Keratinocyte (primary cell): Measurements from ENCODE around the gene GJA3.

Experiments used
- EZH2 ChIP-seq: IDR thresholded peaks from one replicate; pipeline ENCODE4 v1.6.1; 2012; ENCODE audit warnings: inconsistent platforms, mild to moderate bottlenecking, low read length, moderate library complexity
- TF ChIP-seq, protein P1 (sequence below), 3 experiments: IDR thresholded peaks in 1 of 3; conservative IDR thresholded peaks in 1 of 3; optimal IDR thresholded peaks in 1 of 3; 2 replicates in 2 of 3; 3 replicates in 1 of 3; pipeline versions ENCODE3 to v1.5.1; 2011; ENCODE audit warnings: low read length in 3 of 3, mild to moderate bottlenecking in 3 of 3, moderate library complexity in 2 of 3, control low read depth in 1 of 3, inconsistent platforms in 1 of 3; ENCODE audit not compliant: insufficient read depth in 2 of 3; ENCODE audit errors: extremely low read depth in 1 of 3

GRCh38 chr13:20125783-20126165, 35.1 kb downstream of the GJA3 start:
- TF ChIP-seq, protein P1, sequence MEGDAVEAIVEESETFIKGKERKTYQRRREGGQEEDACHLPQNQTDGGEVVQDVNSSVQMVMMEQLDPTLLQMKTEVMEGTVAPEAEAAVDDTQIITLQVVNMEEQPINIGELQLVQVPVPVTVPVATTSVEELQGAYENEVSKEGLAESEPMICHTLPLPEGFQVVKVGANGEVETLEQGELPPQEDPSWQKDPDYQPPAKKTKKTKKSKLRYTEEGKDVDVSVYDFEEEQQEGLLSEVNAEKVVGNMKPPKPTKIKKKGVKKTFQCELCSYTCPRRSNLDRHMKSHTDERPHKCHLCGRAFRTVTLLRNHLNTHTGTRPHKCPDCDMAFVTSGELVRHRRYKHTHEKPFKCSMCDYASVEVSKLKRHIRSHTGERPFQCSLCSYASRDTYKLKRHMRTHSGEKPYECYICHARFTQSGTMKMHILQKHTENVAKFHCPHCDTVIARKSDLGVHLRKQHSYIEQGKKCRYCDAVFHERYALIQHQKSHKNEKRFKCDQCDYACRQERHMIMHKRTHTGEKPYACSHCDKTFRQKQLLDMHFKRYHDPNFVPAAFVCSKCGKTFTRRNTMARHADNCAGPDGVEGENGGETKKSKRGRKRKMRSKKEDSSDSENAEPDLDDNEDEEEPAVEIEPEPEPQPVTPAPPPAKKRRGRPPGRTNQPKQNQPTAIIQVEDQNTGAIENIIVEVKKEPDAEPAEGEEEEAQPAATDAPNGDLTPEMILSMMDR (optimal IDR thresholded peaks at IDR 0.05 in 1 of 3, IDR thresholded peaks at IDR 0.05 in 1 of 3, conservative IDR thresholded peaks at IDR 0.05 in 1 of 3; ENCODE audit: extremely low read depth in 1 of 3, insufficient read depth in 2 of 3, low read length in 3 of 3), result no peak
- no peak for TF ChIP-seq EZH2
